Stomach (tissue), 4 donors: Measurements from ENCODE around the gene FSIP1.

Experiments
- EP300 ChIP-seq: sonication (generic); formaldehyde crosslinking; IDR thresholded peaks from one replicate; pipeline ENCODE4 v1.6.1; 2017; ENCODE audit warnings: antibody characterized with exemption
- POLR2A ChIP-seq, 4 donors: fragments of 450-650 bp; IDR thresholded peaks; one replicate each; pipeline ENCODE4 v1.6.1; 2016; ENCODE audit warnings: antibody characterized with exemption in 4 of 4, control low read depth in 2 of 4, mild to moderate bottlenecking in 1 of 4, moderate library complexity in 1 of 4
- POLR2AphosphoS5 ChIP-seq, 3 donors: sonication (generic); formaldehyde crosslinking; IDR thresholded peaks; one replicate each; pipeline ENCODE4 v1.6.1; 2016; ENCODE audit warnings: antibody characterized with exemption in 3 of 3
- TF ChIP-seq, protein P1 (sequence below), 7 experiments: fragments of 450-650 bp in 4 of 7; fragments of 200-600 bp in 3 of 7; sonication (generic) in 3 of 7; IDR thresholded peaks; one replicate each; pipeline ENCODE4 v1.5.1; 2016 to 2019; ENCODE audit warnings: antibody characterized with exemption in 7 of 7, control low read depth in 2 of 7, mild to moderate bottlenecking in 1 of 7

DNA sequence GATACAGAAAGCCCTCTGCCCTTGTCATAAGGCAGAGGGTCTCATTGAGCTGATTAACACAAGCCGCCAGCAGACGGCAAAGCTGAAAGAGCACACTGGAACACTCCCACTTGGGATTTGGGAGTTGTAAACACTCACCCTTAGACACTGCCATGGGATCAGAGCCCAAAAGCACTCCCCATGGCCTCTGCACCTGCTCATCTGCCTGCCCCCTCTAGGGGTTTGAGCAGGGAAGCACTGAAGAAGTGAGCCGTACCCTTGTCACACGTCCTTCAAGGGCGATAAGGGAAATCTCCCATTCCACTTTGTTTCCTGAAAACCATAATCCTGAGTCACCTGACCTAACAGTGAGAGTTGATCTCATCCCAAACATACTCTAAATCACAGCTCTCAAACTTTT, 14.7 kb downstream of the FSIP1 start:
- TF ChIP-seq EP300 (no peak), POLR2A (IDR thresholded peaks at IDR 0.05) (no peak), POLR2AphosphoS5 (IDR thresholded peaks at IDR 0.05) (no peak)
- TF ChIP-seq, protein P1, sequence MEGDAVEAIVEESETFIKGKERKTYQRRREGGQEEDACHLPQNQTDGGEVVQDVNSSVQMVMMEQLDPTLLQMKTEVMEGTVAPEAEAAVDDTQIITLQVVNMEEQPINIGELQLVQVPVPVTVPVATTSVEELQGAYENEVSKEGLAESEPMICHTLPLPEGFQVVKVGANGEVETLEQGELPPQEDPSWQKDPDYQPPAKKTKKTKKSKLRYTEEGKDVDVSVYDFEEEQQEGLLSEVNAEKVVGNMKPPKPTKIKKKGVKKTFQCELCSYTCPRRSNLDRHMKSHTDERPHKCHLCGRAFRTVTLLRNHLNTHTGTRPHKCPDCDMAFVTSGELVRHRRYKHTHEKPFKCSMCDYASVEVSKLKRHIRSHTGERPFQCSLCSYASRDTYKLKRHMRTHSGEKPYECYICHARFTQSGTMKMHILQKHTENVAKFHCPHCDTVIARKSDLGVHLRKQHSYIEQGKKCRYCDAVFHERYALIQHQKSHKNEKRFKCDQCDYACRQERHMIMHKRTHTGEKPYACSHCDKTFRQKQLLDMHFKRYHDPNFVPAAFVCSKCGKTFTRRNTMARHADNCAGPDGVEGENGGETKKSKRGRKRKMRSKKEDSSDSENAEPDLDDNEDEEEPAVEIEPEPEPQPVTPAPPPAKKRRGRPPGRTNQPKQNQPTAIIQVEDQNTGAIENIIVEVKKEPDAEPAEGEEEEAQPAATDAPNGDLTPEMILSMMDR (IDR thresholded peaks at IDR 0.05), result no peak
